Measurements from ENCODE around the gene HIPK2.

HIPK2 gene

DNA sequence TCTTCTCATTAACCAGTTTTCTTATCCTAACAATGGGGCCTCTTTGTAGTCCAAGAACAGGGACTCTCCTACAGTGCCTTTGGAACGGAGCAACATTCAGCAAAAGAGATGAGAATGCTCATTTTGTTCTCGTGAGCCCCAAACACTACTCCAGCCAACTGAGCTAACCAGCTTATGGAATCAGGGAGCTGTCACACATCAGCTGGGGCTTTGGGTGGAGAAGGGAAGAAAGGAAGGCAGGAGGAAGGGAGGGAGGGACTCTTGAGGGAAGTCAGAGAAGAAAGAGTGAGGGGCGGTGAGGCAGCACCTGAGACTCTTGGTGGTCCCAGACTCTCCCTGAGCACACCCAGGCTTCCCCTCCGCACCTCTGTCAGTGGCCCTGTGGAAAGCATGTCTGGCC is 131.2 kb downstream of the HIPK2 start:
- DNase-seq (ENCODE audit: low read depth, low spot score), result no peak

GRCh38 chr7:139645572-139646523 is 131.9 kb downstream of the HIPK2 start:
- no peak overlapping the region for H3K4me3 ChIP-seq (ENCODE audit: low read length)
- DNase-seq (ENCODE audit: low read depth, low spot score), result peak; percentile 75

More for the DNA sequence above, 131.2 kb downstream of the HIPK2 start:
- H3K4me3 ChIP-seq (ENCODE audit: low read length), result no peak overlapping the region

GRCh38 chr7:139643951-139644585 is 133.7 kb downstream of the HIPK2 start:
- no peak overlapping the region for H3K4me3 ChIP-seq (ENCODE audit: low read length)
- DNase-seq (ENCODE audit: low read depth, low spot score), result no peak

GRCh38 chr7:139642283-139642682 is 135.5 kb downstream of the HIPK2 start:
- DNase-seq (ENCODE audit: low read depth, low spot score), result no peak
- H3K4me3 ChIP-seq (ENCODE audit: low read length), result no peak overlapping the region

DNA sequence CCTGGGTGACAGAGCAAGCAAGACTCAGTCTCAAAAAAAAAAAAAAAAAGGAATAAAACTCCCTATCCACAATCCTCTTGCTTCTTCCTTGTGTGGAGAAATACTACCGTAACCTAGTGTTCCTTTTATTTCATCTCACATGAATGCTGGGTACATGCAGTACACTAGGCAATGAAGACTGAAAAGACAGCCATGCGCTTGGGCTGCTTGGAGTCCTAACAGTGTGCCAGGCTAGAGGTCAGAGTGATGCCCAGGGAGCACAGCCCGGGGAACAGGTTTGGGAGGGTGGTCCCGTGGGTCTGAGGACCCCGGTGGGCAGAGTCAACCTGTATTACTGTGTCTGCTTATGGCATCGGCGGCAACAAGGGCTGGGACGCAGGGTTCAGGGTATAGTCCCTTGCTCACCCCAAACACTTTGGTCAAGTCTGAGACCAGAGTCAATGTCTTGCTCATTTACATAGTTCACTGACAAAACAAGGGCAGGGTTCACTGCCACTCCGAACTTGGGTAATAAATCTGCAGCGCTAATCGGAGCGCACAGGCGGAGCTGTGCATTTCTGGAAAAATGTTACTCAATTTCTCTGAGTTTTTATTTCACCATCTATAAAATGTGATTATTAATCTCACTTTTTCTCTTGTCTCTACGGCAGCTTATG is 136.3 kb downstream of the HIPK2 start:
- DNase-seq (ENCODE audit: low read depth, low spot score), result no peak
- no peak overlapping the region for H3K4me3 ChIP-seq (ENCODE audit: low read length)

DNA sequence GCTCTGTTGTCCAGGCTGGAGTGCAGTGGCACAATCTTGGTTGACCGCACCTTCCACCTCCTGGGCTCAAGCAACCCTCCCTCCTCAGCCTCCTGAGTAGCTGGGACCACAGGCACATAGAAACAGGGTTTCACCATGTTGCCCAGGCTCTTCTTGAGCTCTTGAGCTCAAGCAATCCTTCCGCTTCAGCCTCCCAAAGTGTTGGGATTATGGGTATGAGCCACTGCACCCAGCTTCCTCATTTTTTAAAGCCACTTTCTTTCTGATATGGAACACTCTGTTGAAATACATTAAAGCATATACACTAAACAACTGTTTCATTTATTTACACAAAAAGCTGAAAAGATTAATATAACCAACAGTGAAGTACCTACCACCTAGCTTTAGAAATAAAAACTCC is 137.1 kb downstream of the HIPK2 start:
- DNase-seq (ENCODE audit: low read depth, low spot score), result no peak

DNA sequence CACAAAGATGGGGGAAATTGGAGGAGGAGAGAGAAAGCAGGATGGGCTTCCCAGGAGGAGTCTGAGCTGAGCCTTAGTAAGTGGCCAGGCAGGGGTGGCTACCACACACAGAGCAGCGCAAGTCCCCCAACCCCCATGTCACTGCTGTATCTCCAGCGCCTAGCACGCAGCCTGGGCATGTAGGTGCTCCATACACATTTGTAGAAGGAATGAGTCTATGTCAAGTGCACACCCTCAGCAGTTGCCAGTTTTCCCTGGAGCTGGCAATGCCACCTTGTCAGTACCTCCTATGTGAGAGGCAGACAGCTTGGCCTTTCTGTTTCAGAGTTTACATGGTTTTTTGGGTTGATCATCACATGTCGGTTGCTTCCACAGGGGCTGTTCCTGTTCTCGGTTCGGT is 138.2 kb downstream of the HIPK2 start:
- no peak for DNase-seq (ENCODE audit: low read depth, low spot score)
- H3K4me3 ChIP-seq (ENCODE audit: low read length), result no peak overlapping the region

More for the DNA sequence above, 137.1 kb downstream of the HIPK2 start:
- H3K4me3 ChIP-seq (ENCODE audit: low read length), result no peak overlapping the region

DNA sequence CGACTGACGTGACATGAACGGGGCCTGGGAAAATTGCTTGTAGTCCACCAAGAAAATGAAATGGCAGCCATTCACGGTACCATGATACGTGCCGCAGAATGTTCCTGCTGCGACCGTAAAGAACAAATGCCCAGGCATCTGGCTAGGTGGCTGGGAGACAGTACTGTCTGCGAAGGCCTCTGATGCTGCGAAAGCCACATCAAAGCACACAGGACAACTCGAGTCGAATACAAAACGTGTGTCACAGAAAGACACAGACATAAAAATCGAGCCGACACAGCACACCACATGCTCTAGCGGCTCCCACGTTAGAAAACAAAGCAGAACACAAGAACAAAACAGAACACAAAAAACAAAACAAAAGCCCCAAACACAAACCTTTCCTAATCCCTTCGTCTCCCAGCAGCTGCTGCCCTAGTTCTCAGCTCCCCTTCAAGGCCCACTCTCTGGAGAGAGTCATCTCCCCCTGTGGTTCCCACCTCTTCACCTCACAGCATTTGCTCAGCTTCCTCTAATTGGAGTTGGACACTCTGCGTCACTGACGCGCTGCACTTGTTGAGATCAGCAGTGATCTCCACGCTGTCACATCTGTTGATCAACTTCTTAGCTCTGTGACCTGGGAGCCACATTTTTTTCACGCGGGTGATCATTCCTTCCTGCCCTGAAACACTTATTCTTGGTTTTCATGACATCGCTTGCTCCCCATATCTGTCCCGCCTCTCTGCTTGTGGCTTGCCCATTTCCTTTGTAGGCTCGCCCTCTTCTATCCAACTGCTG is 142.1 kb downstream of the HIPK2 start:
- DNase-seq (ENCODE audit: low read depth, low spot score), result peak; percentile 58
- peak overlapping the region; percentile 23 for H3K4me3 ChIP-seq (ENCODE audit: low read length)

- no peak for DNase-seq (ENCODE audit: low read depth, low spot score)
- no peak overlapping the region for H3K4me3 ChIP-seq (ENCODE audit: low read length)
Measured at GRCh38 chr7:139634087-139634486, 143.7 kb downstream of the HIPK2 start.

DNA sequence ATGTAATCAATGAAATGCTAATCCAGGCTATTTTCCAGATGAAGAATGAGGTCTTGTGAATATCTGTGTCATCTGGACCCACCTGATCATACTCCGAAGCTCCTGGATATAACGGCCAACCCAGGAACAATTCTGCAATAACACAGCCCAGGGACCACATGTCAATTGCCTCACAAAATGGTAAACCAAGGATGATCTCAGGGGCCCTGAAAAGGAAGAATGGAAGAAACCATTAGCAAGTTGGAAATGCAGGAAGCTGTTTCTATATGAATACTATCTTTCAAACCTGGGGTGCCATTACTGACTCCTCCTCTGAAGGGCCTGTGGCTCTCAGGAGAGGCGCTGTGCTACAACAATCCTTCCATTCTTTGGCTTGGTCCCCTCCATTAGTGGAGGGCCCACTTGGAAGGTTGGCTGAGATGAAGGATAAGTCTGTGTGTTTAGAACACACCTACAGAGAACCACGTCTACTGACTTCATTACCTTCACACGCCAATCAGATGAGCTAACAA is 146.2 kb downstream of the HIPK2 start:
- no peak overlapping the region for H3K4me3 ChIP-seq (ENCODE audit: low read length)
- DNase-seq (ENCODE audit: low read depth, low spot score), result no peak

- DNase-seq (ENCODE audit: low read depth, low spot score), result no peak
Measured at GRCh38 chr7:139630643-139631519, 146.9 kb downstream of the HIPK2 start.

DNA sequence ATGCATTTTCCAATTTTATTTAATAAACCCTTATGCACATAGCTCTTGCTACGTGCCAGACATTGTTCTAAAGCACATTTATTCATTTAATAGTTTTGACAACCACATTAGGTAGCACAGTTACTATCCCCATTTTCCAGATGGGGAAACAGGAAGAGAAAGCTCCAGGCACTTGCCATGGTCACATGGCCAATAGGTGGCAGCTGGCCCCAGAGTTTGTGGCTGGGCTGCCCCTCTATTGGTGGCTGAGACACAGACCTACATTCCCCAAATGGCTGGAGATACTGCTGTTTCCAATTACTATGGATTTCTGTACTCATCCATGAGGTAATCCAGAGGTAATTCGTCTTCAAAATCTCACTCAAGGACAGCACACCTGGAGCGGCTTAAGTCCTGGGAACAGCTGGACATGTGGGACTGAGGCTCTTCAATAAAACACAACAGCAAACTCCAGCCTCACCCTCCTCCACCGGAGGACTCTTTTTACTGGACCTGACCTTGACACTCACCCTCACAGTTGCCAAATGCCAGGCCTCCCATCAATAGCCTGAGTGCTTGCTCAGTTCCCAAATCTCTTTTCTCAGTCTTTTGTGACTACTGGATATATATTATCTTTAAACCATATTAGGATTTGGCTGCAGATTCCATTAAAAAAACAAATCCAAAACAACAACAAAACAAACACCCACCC is 148.3 kb downstream of the HIPK2 start:
- DNase-seq (ENCODE audit: low read depth, low spot score), result no peak
- H3K4me3 ChIP-seq (ENCODE audit: low read length), result no peak overlapping the region

More at GRCh38 chr7:139630643-139631519, 146.9 kb downstream of the HIPK2 start:
- H3K4me3 ChIP-seq (ENCODE audit: low read length), result no peak overlapping the region

GRCh38 chr7:139627831-139628230 is 150.0 kb downstream of the HIPK2 start:
- H3K4me3 ChIP-seq (ENCODE audit: low read length), result no peak overlapping the region
- DNase-seq (ENCODE audit: low read depth, low spot score), result no peak

DNA sequence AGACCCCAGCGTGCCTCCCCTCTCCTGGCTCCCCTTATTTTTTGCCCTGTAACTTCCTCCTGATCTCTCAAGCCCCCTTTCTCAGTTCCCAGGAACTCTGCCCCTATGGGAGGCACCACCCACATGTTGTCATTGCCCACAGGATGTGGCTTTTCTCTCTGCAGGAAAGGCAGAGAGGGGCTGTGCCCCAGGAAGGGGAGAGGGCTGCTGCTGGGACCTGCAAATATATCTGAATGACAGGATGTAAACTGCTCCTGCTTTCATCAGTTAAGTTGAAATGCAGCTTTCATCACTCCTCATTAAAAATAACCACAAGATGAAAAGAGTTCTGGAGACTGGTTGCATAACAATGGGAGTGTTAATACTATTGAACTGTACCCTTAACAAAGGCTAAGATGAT is 151.0 kb downstream of the HIPK2 start:
- H3K4me3 ChIP-seq (ENCODE audit: low read length), result no peak overlapping the region; the same call in 1 of the 2 replicates
- DNase-seq (ENCODE audit: low read depth, low spot score), result peak; percentile 93

DNA sequence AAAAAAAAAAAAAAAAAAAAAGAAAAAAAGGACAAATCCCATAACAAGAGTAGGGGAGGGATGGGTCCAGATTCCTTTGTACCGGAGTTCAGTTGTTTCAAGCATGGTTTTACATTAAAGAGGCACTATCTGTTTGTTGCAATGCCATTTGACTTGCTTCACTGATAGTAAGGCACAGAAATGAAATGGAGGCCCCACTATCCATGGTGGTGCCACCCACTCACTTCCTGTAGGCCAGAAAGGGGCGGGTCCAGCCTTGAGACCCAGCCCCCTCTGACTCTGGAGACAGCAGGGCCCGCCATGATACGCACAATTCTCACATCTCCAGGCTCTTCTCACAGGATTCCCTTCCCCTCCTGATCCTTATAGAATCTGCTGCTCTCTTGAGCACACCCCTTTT is 154.3 kb downstream of the HIPK2 start:
- peak; percentile 26 for DNase-seq (ENCODE audit: low read depth, low spot score)

DNA sequence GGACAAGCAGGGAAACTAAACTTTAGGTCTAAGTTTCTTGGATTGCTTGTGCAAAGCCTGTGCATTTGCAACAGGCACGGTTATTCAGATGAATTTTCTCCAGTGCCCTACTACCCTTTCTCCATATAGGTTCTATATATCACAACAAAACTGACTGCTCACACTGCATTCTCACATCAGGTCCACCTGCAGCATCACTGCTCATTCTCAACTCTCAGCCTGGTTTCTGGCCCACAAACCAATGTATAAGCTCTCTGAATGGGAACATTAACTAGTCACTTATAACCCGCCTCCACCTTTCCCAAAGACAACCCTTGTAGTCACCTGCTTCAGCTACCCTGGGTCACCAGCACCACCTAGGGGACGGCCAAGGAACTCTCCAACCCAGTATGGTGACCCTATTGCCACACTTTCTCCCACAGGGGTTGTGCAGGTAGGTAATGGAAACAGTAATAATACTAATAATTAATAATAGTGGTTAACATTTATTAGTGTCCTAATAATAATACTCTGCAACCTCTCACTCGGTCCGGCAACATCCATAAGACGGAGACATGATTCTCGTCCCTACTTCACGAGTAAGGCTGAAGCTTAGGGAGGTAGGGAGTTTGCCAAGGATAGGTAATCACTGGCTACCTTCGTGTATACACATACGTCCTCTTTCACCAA is 157.0 kb downstream of the HIPK2 start:
- no peak overlapping the region for H3K4me3 ChIP-seq (ENCODE audit: low read length)
- DNase-seq (ENCODE audit: low read depth, low spot score), result peak; percentile 41

More for the DNA sequence above, 154.3 kb downstream of the HIPK2 start:
- no peak overlapping the region for H3K4me3 ChIP-seq (ENCODE audit: low read length)

- DNase-seq (ENCODE audit: low read depth, low spot score), result no peak
- H3K4me3 ChIP-seq (ENCODE audit: low read length), result no peak overlapping the region
Measured at GRCh38 chr7:139619367-139619657, 158.5 kb downstream of the HIPK2 start.
